Smooth muscle cell (in vitro differentiated cells): ENCODE results near the gene UPF1. TPM values are rescaled to one million over a fixed set of nuclear protein-coding genes. Genes with fewer than 3 reads are reported as not detected.

Experiments used
- DNase-seq: peaks from one replicate; lab custom pipeline; 2025; ENCODE audit not compliant: unreplicated experiment; lab: John Stamatoyannopoulos, UW
- H2AFZ ChIP-seq: fragments of 200-600 bp; sonication (generic); 2 replicates; pipeline ENCODE4 v1.6.0; 2016; ENCODE audit warnings: antibody characterized with exemption, low read depth, mild to moderate bottlenecking
- H3F3A ChIP-seq: fragments of 200-600 bp; sonication (generic); 2 replicates; pipeline ENCODE4 v1.6.0; 2017; ENCODE audit warnings: antibody characterized with exemption, low read depth
- H3K27ac ChIP-seq: fragments of 200-600 bp; sonication (generic); 2 replicates; pipeline ENCODE4 v1.5.1; 2016; ENCODE audit warnings: low read depth, mild to moderate bottlenecking
- H3K27me3 ChIP-seq: fragments of 200-600 bp; sonication (generic); 2 replicates; pipeline ENCODE4 v1.6.1; 2016; ENCODE audit warnings: low read depth, mild to moderate bottlenecking
- H3K36me3 ChIP-seq: fragments of 200-600 bp; sonication (generic); 2 replicates; pipeline ENCODE4 v1.5.1; 2016; ENCODE audit warnings: low read depth
- H3K4me1 ChIP-seq: fragments of 200-600 bp; sonication (generic); 2 replicates; pipeline ENCODE4 v1.5.1; 2016; ENCODE audit warnings: low read depth
- H3K4me2 ChIP-seq: fragments of 200-600 bp; sonication (generic); 2 replicates; pipeline ENCODE4 v1.6.0; 2016; ENCODE audit warnings: mild to moderate bottlenecking
- H3K4me3 ChIP-seq: fragments of 200-600 bp; sonication (generic); 2 replicates; pipeline ENCODE4 v1.5.1; 2016; ENCODE audit warnings: mild to moderate bottlenecking
- H3K79me2 ChIP-seq: fragments of 200-600 bp; sonication (generic); 2 replicates; pipeline ENCODE4 v1.6.0; 2016; ENCODE audit warnings: low read depth, mild to moderate bottlenecking
- H3K9ac ChIP-seq: fragments of 200-600 bp; sonication (generic); 2 replicates; pipeline ENCODE4 v1.6.0; 2016; ENCODE audit warnings: low read depth
- H3K9me3 ChIP-seq: fragments of 200-600 bp; sonication (generic); replicated peaks from 2 replicates; pipeline ENCODE4 v1.5.1; 2016; ENCODE audit warnings: low read depth
- H4K20me1 ChIP-seq: fragments of 200-600 bp; sonication (generic); 2 replicates; pipeline ENCODE4 v1.6.0; 2016; ENCODE audit warnings: low read depth
- WGBS: methylation state at CpG from one replicate; pipeline ENCODE4 v1.1.7; 2016; ENCODE audit warnings: low lambda C conversion rate; 5-methylcytosine and 5-hydroxymethylcytosine counted together
- polyA plus RNA-seq: library from polyadenylated mRNA; unstranded; fragments of >200 nt; fragmentation: Nextera tagmentation; extraction: Ambion mirVana; gene quantifications from 2 replicates; pipeline ENCODE4 v1.2.1, GENCODE V29; 2016
- total RNA-seq: library from RNA; depleted of rRNA; stranded (reverse); fragments of >200 nt; gene quantifications from 2 replicates; pipeline ENCODE4 v1.2.3, GENCODE V29; 2014
- TF ChIP-seq, protein P1 (sequence below): fragments of 200-600 bp; sonication (generic); IDR thresholded peaks from 2 replicates; pipeline ENCODE4 v1.5.1; 2017; ENCODE audit warnings: borderline replicate concordance, mild to moderate bottlenecking, antibody characterized with exemption; ENCODE audit not compliant: insufficient read depth, poor library complexity, severe bottlenecking

Gene UPF1
- total and polyA plus RNA-seq, 2 experiments from 2014 or later: 30.3 to 37.8 TPM

DNA sequence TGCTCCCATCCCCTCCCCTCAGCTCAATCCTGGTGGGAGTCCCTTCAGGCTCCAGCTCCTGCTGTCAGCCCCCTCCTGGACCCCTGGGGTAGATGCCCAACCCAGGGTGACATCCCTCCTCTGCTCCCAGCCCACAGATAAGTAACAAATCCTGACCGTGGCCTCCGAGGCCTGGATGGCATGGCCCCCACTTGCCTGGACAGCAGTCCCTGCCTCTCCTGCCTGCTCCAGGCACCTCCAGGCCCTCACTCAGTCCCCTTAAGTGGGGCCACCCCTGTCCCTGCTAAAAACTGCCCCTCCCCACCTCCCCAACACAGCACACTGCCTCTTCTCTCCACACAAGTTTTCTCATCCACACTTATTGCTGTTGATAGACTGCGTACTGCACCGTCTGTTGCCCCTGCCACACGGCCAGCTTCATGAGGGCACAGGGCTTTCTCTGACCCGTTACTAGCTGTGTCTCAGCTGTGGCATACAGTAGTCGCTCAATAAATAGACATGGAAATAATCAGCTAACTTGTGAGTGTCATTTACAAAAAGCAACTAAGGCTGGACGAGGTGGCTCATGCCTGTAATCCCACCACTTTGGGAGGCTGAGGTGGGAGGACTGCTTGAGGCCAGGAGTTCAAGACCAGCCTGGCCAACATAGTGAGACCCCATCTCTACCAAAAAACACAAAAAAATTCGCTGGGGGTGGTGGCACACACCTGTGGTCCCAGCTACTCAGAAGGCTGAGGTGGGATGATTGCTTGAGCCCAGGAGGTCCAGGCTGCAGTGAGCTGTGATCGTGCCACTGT, 58.4 kb downstream of the UPF1 start:
- Histone ChIP-seq H3K9me3 (no peaks in the 10 kb centered on the region), H3K4me1 (peaks cover 9% of the 10 kb centered on the region), H3K36me3 (no peaks in the 10 kb centered on the region), H3K9ac (no peak overlapping the region), H3F3A (no peaks in the 10 kb centered on the region), H3K27me3 (no peaks in the 10 kb centered on the region), H3K79me2 (no peaks in the 10 kb centered on the region), H3K27ac (no peak overlapping the region), H2AFZ (no peak overlapping the region), H3K4me3 (no peak overlapping the region), H3K4me2 (no peak overlapping the region), H4K20me1 (no peaks in the 10 kb centered on the region)
- no peak for DNase-seq
- TF ChIP-seq, protein P1, sequence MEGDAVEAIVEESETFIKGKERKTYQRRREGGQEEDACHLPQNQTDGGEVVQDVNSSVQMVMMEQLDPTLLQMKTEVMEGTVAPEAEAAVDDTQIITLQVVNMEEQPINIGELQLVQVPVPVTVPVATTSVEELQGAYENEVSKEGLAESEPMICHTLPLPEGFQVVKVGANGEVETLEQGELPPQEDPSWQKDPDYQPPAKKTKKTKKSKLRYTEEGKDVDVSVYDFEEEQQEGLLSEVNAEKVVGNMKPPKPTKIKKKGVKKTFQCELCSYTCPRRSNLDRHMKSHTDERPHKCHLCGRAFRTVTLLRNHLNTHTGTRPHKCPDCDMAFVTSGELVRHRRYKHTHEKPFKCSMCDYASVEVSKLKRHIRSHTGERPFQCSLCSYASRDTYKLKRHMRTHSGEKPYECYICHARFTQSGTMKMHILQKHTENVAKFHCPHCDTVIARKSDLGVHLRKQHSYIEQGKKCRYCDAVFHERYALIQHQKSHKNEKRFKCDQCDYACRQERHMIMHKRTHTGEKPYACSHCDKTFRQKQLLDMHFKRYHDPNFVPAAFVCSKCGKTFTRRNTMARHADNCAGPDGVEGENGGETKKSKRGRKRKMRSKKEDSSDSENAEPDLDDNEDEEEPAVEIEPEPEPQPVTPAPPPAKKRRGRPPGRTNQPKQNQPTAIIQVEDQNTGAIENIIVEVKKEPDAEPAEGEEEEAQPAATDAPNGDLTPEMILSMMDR: no peak
- WGBS: 88% methylated on average over 10 of the region's 10 CpGs

DNA sequence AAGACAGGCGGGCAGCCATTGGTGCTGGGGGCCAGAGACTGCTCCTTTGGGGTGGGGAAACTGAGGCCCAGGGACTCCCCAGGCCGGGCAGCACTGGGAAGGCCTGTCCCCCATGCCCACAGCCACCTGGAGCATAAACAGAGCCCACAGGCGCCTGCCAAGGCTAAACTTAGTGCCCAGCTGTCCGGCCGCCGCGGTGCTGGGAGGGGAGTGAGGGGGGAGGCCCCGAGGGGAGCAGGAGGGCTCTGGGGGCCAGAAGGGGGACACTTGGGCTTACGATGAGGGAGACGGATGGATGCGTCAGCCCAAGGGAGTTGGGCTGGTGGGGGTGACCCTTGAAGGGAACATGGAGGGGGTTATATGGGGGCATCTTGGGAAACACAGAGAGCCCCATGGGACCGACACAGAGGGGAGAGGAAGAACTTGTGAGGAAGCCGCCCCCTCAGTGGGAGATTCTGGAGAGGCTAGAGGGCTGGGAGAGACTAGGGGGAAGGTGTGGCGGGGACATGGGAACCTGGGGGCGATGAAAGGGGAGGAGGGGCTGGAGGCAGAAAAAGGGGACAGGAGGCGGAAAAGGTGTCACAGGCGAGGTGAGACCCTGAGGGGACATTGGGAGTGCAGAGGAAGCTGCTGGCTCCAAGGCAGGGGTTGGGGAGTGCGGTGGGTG, 62.0 kb downstream of the UPF1 start:
- no peak overlapping the region for H3K4me2 ChIP-seq

DNA sequence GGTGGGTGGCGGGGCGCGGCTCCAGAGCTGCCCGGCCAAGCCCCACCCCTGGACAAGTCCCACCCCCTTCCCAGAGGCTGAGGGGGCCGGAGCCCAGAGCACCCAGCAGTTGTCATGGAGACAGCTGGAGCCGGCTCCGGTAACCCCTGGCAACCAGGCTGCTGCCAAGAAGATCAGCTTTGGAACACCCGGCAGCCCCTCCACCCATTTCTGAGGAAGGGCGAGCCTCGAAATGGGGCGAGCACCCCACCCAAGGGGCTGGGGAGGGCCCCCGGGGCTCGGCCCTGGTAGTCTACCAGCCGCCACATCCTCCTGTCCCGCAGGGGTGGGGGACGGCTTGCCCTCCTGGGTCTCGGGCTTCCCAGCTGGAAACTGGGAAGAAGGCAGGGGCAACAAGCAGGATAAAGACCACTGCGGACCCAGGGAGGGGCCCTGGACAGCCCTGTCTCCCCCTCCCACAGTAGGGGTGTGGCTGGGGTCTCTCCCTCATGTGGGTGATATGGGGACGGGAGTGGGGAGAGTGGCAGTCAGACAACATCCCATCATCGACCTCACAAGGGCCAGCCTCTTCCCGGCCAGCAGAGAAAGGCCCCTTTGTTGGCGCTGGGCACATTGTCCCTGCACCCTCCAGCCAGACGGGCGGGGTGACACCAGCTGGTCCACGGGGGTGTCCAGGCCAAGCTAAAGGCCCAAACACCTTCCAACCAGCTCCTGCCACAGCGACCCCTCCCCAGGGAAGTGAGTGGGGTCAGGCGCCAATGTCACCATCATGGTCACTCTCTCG, 62.7 kb downstream of the UPF1 start:
- Histone ChIP-seq H3K4me2 (peak overlapping the region; percentile 96), H3F3A (no peaks in the 10 kb centered on the region), H4K20me1 (peaks cover 4% of the 10 kb centered on the region), H3K9me3 (no peaks in the 10 kb centered on the region), H3K36me3 (no peaks in the 10 kb centered on the region), H3K4me1 (peaks cover 9% of the 10 kb centered on the region), H2AFZ (no peak overlapping the region), H3K9ac (no peak overlapping the region), H3K4me3 (peak overlapping the region; percentile 59), H3K27ac (no peak overlapping the region), H3K79me2 (no peaks in the 10 kb centered on the region), H3K27me3 (no peaks in the 10 kb centered on the region)
- TF ChIP-seq, protein P1: no peak
- DNase-seq: no peak
- 59% methylated on average over 21 of the region's 28 CpGs for WGBS

More for the DNA sequence above, 62.0 kb downstream of the UPF1 start:
- Histone ChIP-seq H3F3A (no peaks in the 10 kb centered on the region), H3K79me2 (no peaks in the 10 kb centered on the region), H3K27ac (no peak overlapping the region), H3K36me3 (no peaks in the 10 kb centered on the region), H3K9me3 (no peaks in the 10 kb centered on the region), H3K27me3 (no peaks in the 10 kb centered on the region), H4K20me1 (no peaks in the 10 kb centered on the region), H2AFZ (no peak overlapping the region), H3K4me1 (peaks cover 9% of the 10 kb centered on the region), H3K4me3 (no peak overlapping the region), H3K9ac (no peak overlapping the region)
- no peak for DNase-seq
- TF ChIP-seq, protein P1: no peak
- 93% methylated on average over 5 of the region's 18 CpGs for WGBS
